Ishikawa (cell line): Measurements from ENCODE around the gene HECTD2.

Source experiments
- EGR1 ChIP-seq: IDR thresholded peaks from 2 replicates; pipeline ENCODE4 v1.6.1; 2012
- EP300 ChIP-seq: IDR thresholded peaks from 2 replicates; pipeline ENCODE4 v1.6.1; 2012; ENCODE audit warnings: borderline replicate concordance
- NFIC ChIP-seq: IDR thresholded peaks from 2 replicates; pipeline ENCODE4 v1.6.1; 2012
- RAD21 ChIP-seq: IDR thresholded peaks from 2 replicates; pipeline ENCODE4 v1.6.1; 2012; ENCODE audit warnings: low read depth
- REST ChIP-seq: IDR thresholded peaks from 2 replicates; pipeline ENCODE4 v1.6.1; 2012; ENCODE audit warnings: low read depth, mild to moderate bottlenecking
- TAF1 ChIP-seq: IDR thresholded peaks from 2 replicates; pipeline ENCODE4 v1.6.1; 2012; ENCODE audit warnings: low read depth, mild to moderate bottlenecking
- TCF12 ChIP-seq: IDR thresholded peaks from 2 replicates; pipeline ENCODE4 v1.6.1; 2012; ENCODE audit warnings: low read depth
- YY1 ChIP-seq: IDR thresholded peaks from 2 replicates; pipeline ENCODE4 v1.6.1; 2012; ENCODE audit warnings: low read depth
- TF ChIP-seq, protein P1 (sequence below): IDR thresholded peaks from 2 replicates; pipeline ENCODE4 v1.6.1; 2012
- TF ChIP-seq, protein P2 (sequence below): IDR thresholded peaks from 2 replicates; pipeline ENCODE4 v1.6.1; 2012

- no peak for TF ChIP-seq EP300
- TF ChIP-seq TAF1 = no peak
- TF ChIP-seq, protein P1, sequence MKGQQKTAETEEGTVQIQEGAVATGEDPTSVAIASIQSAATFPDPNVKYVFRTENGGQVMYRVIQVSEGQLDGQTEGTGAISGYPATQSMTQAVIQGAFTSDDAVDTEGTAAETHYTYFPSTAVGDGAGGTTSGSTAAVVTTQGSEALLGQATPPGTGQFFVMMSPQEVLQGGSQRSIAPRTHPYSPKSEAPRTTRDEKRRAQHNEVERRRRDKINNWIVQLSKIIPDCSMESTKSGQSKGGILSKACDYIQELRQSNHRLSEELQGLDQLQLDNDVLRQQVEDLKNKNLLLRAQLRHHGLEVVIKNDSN = no peak
- no peak for TF ChIP-seq RAD21
- no peak for TF ChIP-seq TCF12
- TF ChIP-seq, protein P2, sequence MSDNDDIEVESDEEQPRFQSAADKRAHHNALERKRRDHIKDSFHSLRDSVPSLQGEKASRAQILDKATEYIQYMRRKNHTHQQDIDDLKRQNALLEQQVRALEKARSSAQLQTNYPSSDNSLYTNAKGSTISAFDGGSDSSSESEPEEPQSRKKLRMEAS = no peak
- no peak for TF ChIP-seq YY1
- TF ChIP-seq NFIC = no peak
- TF ChIP-seq EGR1 = no peak
- no peak for TF ChIP-seq REST
Observed at GRCh38 chr10:91528080-91528479, 117.9 kb downstream of the HECTD2 start.
